GM12878 (cell line): ENCODE results near the gene HAPLN2. TPM values are rescaled to one million over a fixed set of nuclear protein-coding genes. Genes with fewer than 3 reads are reported as not detected.

ENCODE experiments used
- CHD1 ChIP-seq: IDR thresholded peaks from 2 replicates; pipeline ENCODE4 v1.6.1; 2012; ENCODE audit warnings: low read depth, low read length, improper control_type of control experiment
- E2F4 ChIP-seq: IDR thresholded peaks from 2 replicates; pipeline ENCODE4 v1.6.1; 2012; ENCODE audit warnings: low read depth, low read length, improper control_type of control experiment
- JUND ChIP-seq: IDR thresholded peaks from 2 replicates; pipeline ENCODE4 v1.6.1; 2012; ENCODE audit warnings: low read depth, mild to moderate bottlenecking, low read length, improper control_type of control experiment, moderate library complexity
- KAT2A ChIP-seq: conservative IDR thresholded peaks from 2 replicates; pipeline ENCODE4 v1.6.1; 2011; ENCODE audit warnings: low read depth, low read length; ENCODE audit not compliant: control insufficient read depth
- MXI1 ChIP-seq: fragments of 150-350 bp; IDR thresholded peaks from 2 replicates; pipeline ENCODE4 v1.6.1; 2011; ENCODE audit warnings: low read depth, mild to moderate bottlenecking, inconsistent platforms, low read length, improper control_type of control experiment
- MYC ChIP-seq: IDR thresholded peaks from 2 replicates; pipeline ENCODE4 v1.6.1; 2011; ENCODE audit warnings: mild to moderate bottlenecking, low read length, moderate library complexity, inconsistent platforms; ENCODE audit not compliant: insufficient read depth, insufficient replicate concordance, insufficient read length, severe bottlenecking
- PKNOX1 ChIP-seq: fragments of 450-650 bp; IDR thresholded peaks from 2 replicates; pipeline ENCODE4 v1.6.1; 2016; ENCODE audit warnings: mild to moderate bottlenecking
- POLR2AphosphoS5 ChIP-seq: IDR thresholded peaks from 2 replicates; pipeline ENCODE4 v1.6.1; 2011; ENCODE audit warnings: mild to moderate bottlenecking, low read length, inconsistent platforms
- SUPT20H ChIP-seq: IDR thresholded peaks from 2 replicates; pipeline ENCODE4 v1.6.1; 2011; ENCODE audit warnings: low read depth, mild to moderate bottlenecking, low read length, moderate library complexity, borderline replicate concordance; ENCODE audit not compliant: control insufficient read depth
- WRNIP1 ChIP-seq: IDR thresholded peaks from 2 replicates; pipeline ENCODE4 v1.6.1; 2011; ENCODE audit warnings: low read depth, low read length, improper control_type of control experiment, borderline replicate concordance
- ZBTB4 ChIP-seq: fragments of 450-650 bp; formaldehyde crosslinking; IDR thresholded peaks from 2 replicates; pipeline ENCODE4 v1.4.0; 2022; ENCODE audit warnings: mild to moderate bottlenecking, moderate library complexity
- ZNF217 ChIP-seq: fragments of 450-650 bp; IDR thresholded peaks from 2 replicates; pipeline ENCODE4 v1.6.1; 2017; ENCODE audit warnings: antibody characterized with exemption, mild to moderate bottlenecking
- polyA plus RNA-seq, 11 experiments: library from polyadenylated mRNA; depleted of rRNA in 4 of 11; unstranded in 6 of 11; stranded (reverse) in 5 of 11; fragments of >200 nt; fragmentation: Nextera tagmentation in 4 of 11; fragmentation: Illumina TruSeq in 1 of 11; extraction: Ambion mirVana in 4 of 11; extraction: Trizol in 1 of 11; gene quantifications; 1 replicate in 1 of 11; 2 replicates in 10 of 11; pipeline versions ENCODE4 v1.2.1 to v1.2.3, GENCODE V29; 2011 to 2016; ENCODE audit warnings: inconsistent platforms in 2 of 11, missing spikeins in 2 of 11, low read depth in 1 of 11
- total RNA-seq, 4 experiments: library from RNA; depleted of rRNA in 3 of 4; stranded (reverse); fragments of >200 nt in 3 of 4; fragmentation: Illumina TruSeq in 1 of 4; extraction: Trizol in 1 of 4; gene quantifications; 2 replicates each; pipeline versions ENCODE4 v1.2.1 to v1.2.3, GENCODE V29; 2013 to 2021
- TF ChIP-seq, protein P1 (sequence below): IDR thresholded peaks from 2 replicates; pipeline ENCODE4 v1.6.1; 2011; ENCODE audit warnings: mild to moderate bottlenecking, low read depth, low read length, moderate library complexity; ENCODE audit not compliant: insufficient replicate concordance
- TF ChIP-seq, protein P2 (sequence below): IDR thresholded peaks from 2 replicates; pipeline ENCODE4 v1.6.1; 2011; ENCODE audit warnings: borderline replicate concordance, low read depth, mild to moderate bottlenecking, moderate library complexity, low read length; ENCODE audit not compliant: insufficient read depth, poor library complexity, severe bottlenecking

Gene HAPLN2
- total and polyA plus RNA-seq, 10 of the 15 experiments (the other 5 are each of a cell fraction or from before 2014, with no cell fraction given), result 0.15 to 0.24 TPM; not detected in 8

- TF ChIP-seq MXI1, result no peak
- no peak for TF ChIP-seq PKNOX1
- TF ChIP-seq MYC, result no peak
- no peak for TF ChIP-seq JUND
- TF ChIP-seq KAT2A, result no peak
- no peak for TF ChIP-seq WRNIP1
- TF ChIP-seq POLR2AphosphoS5, result no peak
- TF ChIP-seq ZBTB4, result no peak
- TF ChIP-seq CHD1, result no peak
- TF ChIP-seq SUPT20H, result no peak
- TF ChIP-seq, protein P1, sequence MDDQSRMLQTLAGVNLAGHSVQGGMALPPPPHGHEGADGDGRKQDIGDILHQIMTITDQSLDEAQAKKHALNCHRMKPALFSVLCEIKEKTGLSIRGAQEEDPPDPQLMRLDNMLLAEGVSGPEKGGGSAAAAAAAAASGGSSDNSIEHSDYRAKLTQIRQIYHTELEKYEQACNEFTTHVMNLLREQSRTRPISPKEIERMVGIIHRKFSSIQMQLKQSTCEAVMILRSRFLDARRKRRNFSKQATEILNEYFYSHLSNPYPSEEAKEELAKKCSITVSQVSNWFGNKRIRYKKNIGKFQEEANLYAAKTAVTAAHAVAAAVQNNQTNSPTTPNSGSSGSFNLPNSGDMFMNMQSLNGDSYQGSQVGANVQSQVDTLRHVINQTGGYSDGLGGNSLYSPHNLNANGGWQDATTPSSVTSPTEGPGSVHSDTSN, result no peak
- TF ChIP-seq E2F4, result no peak
- TF ChIP-seq, protein P2, sequence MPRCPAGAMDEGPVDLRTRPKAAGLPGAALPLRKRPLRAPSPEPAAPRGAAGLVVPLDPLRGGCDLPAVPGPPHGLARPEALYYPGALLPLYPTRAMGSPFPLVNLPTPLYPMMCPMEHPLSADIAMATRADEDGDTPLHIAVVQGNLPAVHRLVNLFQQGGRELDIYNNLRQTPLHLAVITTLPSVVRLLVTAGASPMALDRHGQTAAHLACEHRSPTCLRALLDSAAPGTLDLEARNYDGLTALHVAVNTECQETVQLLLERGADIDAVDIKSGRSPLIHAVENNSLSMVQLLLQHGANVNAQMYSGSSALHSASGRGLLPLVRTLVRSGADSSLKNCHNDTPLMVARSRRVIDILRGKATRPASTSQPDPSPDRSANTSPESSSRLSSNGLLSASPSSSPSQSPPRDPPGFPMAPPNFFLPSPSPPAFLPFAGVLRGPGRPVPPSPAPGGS, result no peak
- no peak for TF ChIP-seq ZNF217
Measured at GRCh38 chr1:156593661-156593989, 25.6 kb upstream of the HAPLN2 start (continued).
